Mesenchymal stem cell (in vitro differentiated cells and primary cell): ENCODE data around the gene DENND1B.

Source experiments
- DNase-seq: peaks from one replicate; pipeline ENCODE4 v3.0.0-alpha.2; 2013
- H2AFZ ChIP-seq: one replicate; pipeline ENCODE4 v1.6.1; 2013; ENCODE audit warnings: low read depth, mild to moderate bottlenecking, control low read depth, inconsistent platforms, low read length, moderate library complexity
- H2AK5ac ChIP-seq: 2 replicates; pipeline ENCODE4 v1.6.1; 2013; ENCODE audit warnings: low read length, moderate library complexity, mild to moderate bottlenecking, inconsistent platforms; ENCODE audit not compliant: severe bottlenecking
- H2BK120ac ChIP-seq: one replicate; pipeline ENCODE4 v1.6.1; 2013; ENCODE audit warnings: low read depth, mild to moderate bottlenecking, inconsistent platforms, low read length, moderate library complexity
- H2BK12ac ChIP-seq, 2 experiments: one replicate each; pipeline ENCODE4 v1.6.1; 2013; ENCODE audit warnings: inconsistent platforms in 2 of 2, low read length in 2 of 2, mild to moderate bottlenecking in 2 of 2, moderate library complexity in 2 of 2, control low read depth in 1 of 2
- H2BK15ac ChIP-seq: one replicate; pipeline ENCODE4 v1.6.1; 2013; ENCODE audit warnings: mild to moderate bottlenecking, low read depth, inconsistent platforms; ENCODE audit not compliant: poor library complexity, severe bottlenecking
- H2BK5ac ChIP-seq: 2 replicates; pipeline ENCODE4 v1.6.1; 2013; ENCODE audit warnings: low read depth, mild to moderate bottlenecking, low read length, control low read depth, inconsistent platforms; ENCODE audit not compliant: poor library complexity, severe bottlenecking
- H3K14ac ChIP-seq, 2 experiments: one replicate each; pipeline ENCODE4 v1.6.1; 2013; ENCODE audit warnings: inconsistent platforms in 2 of 2, low read length in 2 of 2, control low read depth in 1 of 2, mild to moderate bottlenecking in 1 of 2, moderate library complexity in 1 of 2
- H3K18ac ChIP-seq, 2 experiments: one replicate each; pipeline ENCODE4 v1.6.1; 2013; ENCODE audit warnings: inconsistent platforms in 2 of 2, low read length in 2 of 2, control low read depth in 1 of 2, low read depth in 1 of 2, mild to moderate bottlenecking in 1 of 2
- H3K23ac ChIP-seq, 2 experiments: one replicate each; pipeline ENCODE4 v1.6.1; 2013; ENCODE audit warnings: inconsistent platforms in 2 of 2, low read length in 2 of 2, mild to moderate bottlenecking in 2 of 2, moderate library complexity in 2 of 2, control low read depth in 1 of 2
- H3K27ac ChIP-seq: 2 replicates; pipeline ENCODE4 v1.5.1; 2013; ENCODE audit warnings: mild to moderate bottlenecking, moderate library complexity, low read length, control low read depth, inconsistent platforms; ENCODE audit not compliant: poor library complexity, severe bottlenecking
- H3K27me3 ChIP-seq, 2 experiments: 2 replicates each; pipeline versions ENCODE4 v1.6.1 to v1.7.0; 2013; ENCODE audit warnings: low read length in 2 of 2, mild to moderate bottlenecking in 2 of 2, moderate library complexity in 2 of 2, control low read depth in 1 of 2, inconsistent platforms in 1 of 2; ENCODE audit not compliant: control insufficient read depth in 1 of 2, insufficient read depth in 1 of 2
- H3K36me3 ChIP-seq, 2 experiments: 2 replicates each; pipeline versions ENCODE4 v1.6.1 to v1.7.0; 2013; ENCODE audit warnings: low read length in 2 of 2, control low read depth in 1 of 2, inconsistent platforms in 1 of 2, low read depth in 1 of 2, mild to moderate bottlenecking in 1 of 2; ENCODE audit not compliant: insufficient read depth in 2 of 2, control insufficient read depth in 1 of 2
- H3K4ac ChIP-seq, 2 experiments: one replicate each; pipeline ENCODE4 v1.6.1; 2013; ENCODE audit warnings: inconsistent platforms in 2 of 2, low read length in 2 of 2, mild to moderate bottlenecking in 2 of 2, moderate library complexity in 2 of 2, control low read depth in 1 of 2, low read depth in 1 of 2
- H3K4me1 ChIP-seq: 2 replicates; pipeline ENCODE4 v1.6.1; 2013; ENCODE audit warnings: low read depth, low read length, control low read depth; ENCODE audit not compliant: control insufficient read depth, insufficient read depth
- H3K4me2 ChIP-seq: 2 replicates; pipeline ENCODE4 v1.6.1; 2013; ENCODE audit warnings: low read length, mild to moderate bottlenecking, inconsistent platforms; ENCODE audit not compliant: poor library complexity, severe bottlenecking
- H3K4me3 ChIP-seq, 2 experiments: 2 replicates each; pipeline versions ENCODE4 v1.5.1 to v1.7.0; 2013; ENCODE audit warnings: low read length in 2 of 2, mild to moderate bottlenecking in 2 of 2, control low read depth in 1 of 2, low read depth in 1 of 2; ENCODE audit not compliant: insufficient read depth in 1 of 2
- H3K79me1 ChIP-seq: replicated peaks from 2 replicates; pipeline ENCODE4 v1.6.1; 2013; ENCODE audit warnings: mild to moderate bottlenecking, control low read depth, low read length, inconsistent platforms; ENCODE audit not compliant: poor library complexity, severe bottlenecking
- H3K9ac ChIP-seq: 2 replicates; pipeline ENCODE4 v1.7.0; 2013; ENCODE audit warnings: mild to moderate bottlenecking, low read length, moderate library complexity
- H3K9me3 ChIP-seq: 2 replicates; pipeline ENCODE4 v1.7.0; 2013; ENCODE audit warnings: mild to moderate bottlenecking, low read length; ENCODE audit not compliant: control insufficient read depth
- H4K8ac ChIP-seq: one replicate; pipeline ENCODE4 v1.6.1; 2013; ENCODE audit warnings: inconsistent platforms, mild to moderate bottlenecking, low read length, moderate library complexity
- H4K91ac ChIP-seq: one replicate; pipeline ENCODE4 v1.6.1; 2013; ENCODE audit warnings: mild to moderate bottlenecking, low read length, inconsistent platforms
- WGBS: methylation state at CpG from one replicate; pipeline ENCODE4 v1.1.7; 2013; ENCODE audit warnings: mixed read lengths; 5-methylcytosine and 5-hydroxymethylcytosine counted together

DENND1B gene

GRCh38 chr1:197778366-197778945 lies 3.2 kb upstream of the DENND1B start:
- H3K36me3 ChIP-seq, result no peaks in the 10 kb centered on the region
- H3K4ac ChIP-seq, result no peak overlapping the region
- H3K27ac ChIP-seq, result no peak overlapping the region
- no peak overlapping the region for H2BK120ac ChIP-seq
- no peak overlapping the region for H3K14ac ChIP-seq
- H3K9me3 ChIP-seq, result no peaks in the 10 kb centered on the region
- DNase-seq, result no peak
- H3K23ac ChIP-seq, result no peak overlapping the region
- H2BK5ac ChIP-seq, result no peak overlapping the region
- H2BK12ac ChIP-seq, result no peak overlapping the region
- no peak overlapping the region for H3K18ac ChIP-seq
- no peaks in the 10 kb centered on the region for H3K27me3 ChIP-seq
- no peak overlapping the region for H3K4me2 ChIP-seq
- H4K8ac ChIP-seq, result no peak overlapping the region
- no peak overlapping the region for H3K4me3 ChIP-seq
- WGBS, result 96% methylated on average over 3 of the region's 4 CpGs
- H3K79me1 ChIP-seq, result peaks cover 2% of the 10 kb centered on the region
- H3K9ac ChIP-seq, result no peak overlapping the region
- no peak overlapping the region for H2BK15ac ChIP-seq
- H2AFZ ChIP-seq, result no peak overlapping the region
- H2AK5ac ChIP-seq, result no peak overlapping the region
- no peak overlapping the region for H4K91ac ChIP-seq
- peaks cover 9% of the 10 kb centered on the region for H3K4me1 ChIP-seq

- 45% methylated on average over 3 of the region's 3 CpGs for WGBS
- H2BK12ac ChIP-seq, result no peak overlapping the region
- H2BK120ac ChIP-seq, result no peak overlapping the region
These were observed 1.2 kb upstream of the DENND1B start for GRCh38 chr1:197776351-197777105.

GRCh38 chr1:197774466-197775281 lies 606 bp downstream of the DENND1B start:
- peak; percentile 62 for DNase-seq
- H4K8ac ChIP-seq, result peak overlapping the region; percentile 47
- H3K27me3 ChIP-seq, result no peaks in the 10 kb centered on the region
- peak overlapping the region; percentile 69 to 94 for H3K4ac ChIP-seq
- H4K91ac ChIP-seq, result peak overlapping the region; percentile 90
- H3K9me3 ChIP-seq, result no peaks in the 10 kb centered on the region
- peaks cover 18% of the 10 kb centered on the region for H3K79me1 ChIP-seq
- 2% methylated on average over 28 of the region's 71 CpGs for WGBS
- peak overlapping the region; percentile 93 for H2AFZ ChIP-seq
- H3K27ac ChIP-seq, result peak overlapping the region; percentile 52
- peaks cover 9% of the 10 kb centered on the region for H3K4me1 ChIP-seq
- peak overlapping the region; percentile 98 for H2BK120ac ChIP-seq
- H2AK5ac ChIP-seq, result no peak overlapping the region
- peak overlapping the region; percentile 89 for H3K4me2 ChIP-seq
- peak overlapping the region in 1 of 2 experiments; percentile 72 for H3K23ac ChIP-seq
- peak overlapping the region; percentile 57 to 94 for H3K14ac ChIP-seq
- peak overlapping the region; percentile 81 to 88 for H3K4me3 ChIP-seq
- H2BK15ac ChIP-seq, result peak overlapping the region; percentile 39
- peak overlapping the region; percentile 91 for H3K9ac ChIP-seq
- H3K36me3 ChIP-seq, result peaks cover 0 to 4% of the 10 kb centered on the region in 2 experiments
- H2BK5ac ChIP-seq, result peak overlapping the region; percentile 77
- peak overlapping the region in 1 of 2 experiments; percentile 72 for H2BK12ac ChIP-seq
- H3K18ac ChIP-seq, result peak overlapping the region; percentile 85 to 97

More at GRCh38 chr1:197776351-197777105, 1.2 kb upstream of the DENND1B start:
- Histone ChIP-seq H2BK5ac (no peak overlapping the region), H3K14ac (no peak overlapping the region), H3K27me3 (no peaks in the 10 kb centered on the region), H2BK15ac (no peak overlapping the region), H3K4me3 (no peak overlapping the region), H3K9ac (peak overlapping the region; percentile 91), H3K79me1 (peaks cover 11% of the 10 kb centered on the region), H4K91ac (no peak overlapping the region), H3K36me3 (peaks cover 0 to 4% of the 10 kb centered on the region in 2 experiments), H4K8ac (no peak overlapping the region), H2AK5ac (no peak overlapping the region), H2AFZ (no peak overlapping the region), H3K27ac (peak overlapping the region; percentile 85), H3K18ac (no peak overlapping the region), H3K23ac (no peak overlapping the region), H3K4me1 (peaks cover 9% of the 10 kb centered on the region), H3K4ac (peak overlapping the region in 1 of 2 experiments; percentile 2), H3K4me2 (peak overlapping the region; percentile 28), H3K9me3 (no peaks in the 10 kb centered on the region)
- peak; percentile 61 for DNase-seq

- Histone ChIP-seq H3K18ac (no peak overlapping the region), H3K9ac (peak overlapping the region; percentile 91), H3K4ac (no peak overlapping the region), H4K91ac (no peak overlapping the region), H3K27ac (no peak overlapping the region), H2AK5ac (no peak overlapping the region), H3K4me3 (peak overlapping the region in 1 of 2 experiments; percentile 81), H2BK15ac (no peak overlapping the region), H3K9me3 (no peaks in the 10 kb centered on the region), H4K8ac (no peak overlapping the region), H3K4me1 (peaks cover 9% of the 10 kb centered on the region), H3K79me1 (peaks cover 20% of the 10 kb centered on the region), H3K14ac (no peak overlapping the region), H3K36me3 (peaks cover 0 to 4% of the 10 kb centered on the region in 2 experiments), H2BK5ac (no peak overlapping the region), H2BK12ac (no peak overlapping the region), H2BK120ac (no peak overlapping the region), H3K4me2 (no peak overlapping the region), H2AFZ (no peak overlapping the region), H3K27me3 (no peaks in the 10 kb centered on the region), H3K23ac (no peak overlapping the region)
- 68% methylated on average over 1 of the region's 2 CpGs for WGBS
- peak; percentile 2 for DNase-seq
These were observed 1.4 kb downstream of the DENND1B start for GRCh38 chr1:197773856-197774255.
